HG02852 (cell line): ENCODE data around the gene COPS7A.
A peak's percentile ranks its signal among the peaks of the same experiment; 100 is the strongest.

Experiments
- ATAC-seq: cut with Tn5 transposase; IDR thresholded peaks from one replicate; pipeline ENCODE4 v1.9.1; 2021; ENCODE audit warnings: mild to moderate bottlenecking, moderate library complexity; ENCODE audit not compliant: unreplicated experiment

The COPS7A gene

DNA sequence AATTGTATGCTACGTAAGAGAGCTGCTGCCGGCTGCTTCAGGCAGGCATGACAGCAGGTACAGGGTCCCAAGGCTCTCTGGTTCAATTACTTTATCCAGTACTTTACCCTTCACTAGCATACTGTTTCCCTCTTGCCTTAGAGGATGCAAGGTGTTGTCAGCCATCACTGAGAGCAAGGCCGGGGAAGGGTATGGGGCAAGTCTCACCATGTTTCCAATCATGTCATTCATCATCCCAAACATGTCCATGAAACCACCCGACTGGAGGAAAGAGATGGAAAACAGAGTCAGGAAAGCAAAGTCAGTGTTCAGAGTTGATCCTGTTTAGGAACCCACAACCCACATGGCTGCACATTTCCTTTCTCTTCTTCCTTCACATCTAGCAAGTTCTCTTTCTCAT, 26.7 kb downstream of the COPS7A start:
- no peak for ATAC-seq

DNA sequence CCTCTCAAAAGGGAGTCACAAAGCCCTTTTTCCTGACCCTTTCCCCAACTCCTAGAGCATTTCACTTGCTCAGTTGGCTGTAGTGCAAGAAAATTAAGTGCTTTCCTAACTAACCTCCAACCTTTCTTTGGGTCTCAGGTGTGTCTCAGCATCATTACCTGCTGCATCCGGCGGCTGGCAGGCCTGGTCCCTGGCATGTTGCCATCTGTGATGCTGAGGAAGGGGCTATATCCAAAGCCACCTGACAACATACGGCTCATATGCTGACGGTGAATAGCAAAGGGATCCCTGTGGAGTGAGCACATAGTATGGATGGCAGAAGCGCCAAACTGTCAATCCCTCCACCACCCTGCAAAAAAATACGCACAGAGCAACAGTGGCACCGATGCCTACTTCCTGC, 27.9 kb downstream of the COPS7A start:
- no peak for ATAC-seq

DNA sequence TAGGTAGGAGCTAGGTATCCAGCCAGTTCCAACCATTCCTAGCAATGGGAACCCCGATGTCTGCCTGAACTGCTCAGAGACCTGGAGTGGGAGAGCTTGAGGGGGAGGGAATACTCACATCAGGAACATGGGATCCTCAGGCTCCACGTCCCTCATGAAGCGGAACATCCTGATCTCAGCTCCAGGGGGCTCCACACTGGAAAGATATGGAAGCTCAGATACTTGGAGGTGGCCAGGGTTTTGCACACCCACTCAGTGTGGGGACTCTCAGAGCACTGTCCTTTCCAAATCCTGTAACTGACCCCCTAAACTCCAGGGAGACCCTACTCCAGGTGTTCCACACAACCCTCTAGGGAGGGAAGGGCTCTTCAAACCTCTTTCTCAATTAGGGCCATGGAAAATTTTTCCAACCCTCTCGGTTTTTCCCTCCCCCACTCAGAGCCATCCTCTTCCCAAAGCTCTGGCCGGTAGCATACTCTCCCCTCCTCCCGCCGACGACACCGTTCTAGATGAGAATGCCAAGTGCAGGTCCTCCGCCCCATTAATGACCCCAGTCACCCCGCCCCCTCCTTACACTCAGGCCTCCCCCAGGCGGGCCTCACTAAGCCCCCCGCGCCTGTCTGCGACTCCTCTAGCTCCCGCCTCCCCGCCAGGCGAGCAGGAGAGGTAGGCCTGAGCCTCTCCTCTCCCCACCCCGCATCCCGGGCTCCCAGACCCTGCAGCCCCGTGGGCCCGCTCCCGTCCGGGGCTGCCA, 28.5 kb downstream of the COPS7A start:
- no peak for ATAC-seq

DNA sequence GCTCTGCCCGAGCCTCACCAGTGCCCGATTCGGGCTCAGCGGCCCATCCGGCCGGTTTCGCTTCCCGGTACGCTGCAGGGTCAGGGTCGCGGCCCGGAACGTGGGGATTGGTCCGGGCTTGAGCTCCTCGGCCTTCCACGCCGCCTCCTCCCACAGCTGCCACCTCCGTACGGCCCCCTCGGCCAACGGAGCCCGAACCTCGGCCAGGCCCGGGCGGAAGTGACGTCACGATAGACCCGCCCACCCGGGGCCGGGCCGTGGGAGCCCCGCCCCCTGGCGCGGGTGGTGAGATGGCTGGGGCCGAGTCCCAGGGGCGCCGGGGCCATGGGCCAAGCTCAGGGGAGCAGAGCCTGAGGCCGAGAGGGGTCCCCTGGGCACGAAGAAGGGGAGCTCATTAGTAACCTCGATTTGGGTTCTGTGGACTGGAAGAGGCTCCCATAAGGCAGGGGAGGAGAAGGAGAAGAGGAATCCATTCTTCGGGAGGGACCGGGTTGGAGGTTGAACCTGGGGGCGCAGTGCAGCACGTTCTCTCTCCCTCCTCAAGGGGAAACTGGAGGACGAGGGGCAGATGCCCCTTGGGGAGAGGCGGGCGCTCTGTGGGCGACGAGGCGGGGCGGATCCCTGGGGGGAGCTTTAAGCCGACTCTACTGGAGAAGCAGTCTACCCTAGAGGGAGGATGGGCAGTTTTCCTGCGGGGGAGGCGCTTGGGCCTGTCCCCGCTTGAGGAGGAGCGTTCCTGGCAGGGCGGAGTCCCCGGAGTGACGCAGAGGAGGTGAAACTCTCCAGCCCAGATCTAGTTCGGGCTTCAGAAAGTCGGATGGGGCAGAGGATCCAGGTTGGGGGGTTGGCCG, 29.3 kb downstream of the COPS7A start, which contains the start of gene MLF2:
TSS of gene MLF2 (minus strand) at position 221 of the 851 bp plus-strand sequence. CDS start 807 bp downstream, outside the sequence.
- ATAC-seq = peak; percentile 89

- ATAC-seq = no peak
Measured at GRCh38 chr12:6753772-6754356, 30.0 kb downstream of the COPS7A start.

GRCh38 chr12:6754411-6754810, 30.6 kb downstream of the COPS7A start:
- no peak for ATAC-seq

DNA sequence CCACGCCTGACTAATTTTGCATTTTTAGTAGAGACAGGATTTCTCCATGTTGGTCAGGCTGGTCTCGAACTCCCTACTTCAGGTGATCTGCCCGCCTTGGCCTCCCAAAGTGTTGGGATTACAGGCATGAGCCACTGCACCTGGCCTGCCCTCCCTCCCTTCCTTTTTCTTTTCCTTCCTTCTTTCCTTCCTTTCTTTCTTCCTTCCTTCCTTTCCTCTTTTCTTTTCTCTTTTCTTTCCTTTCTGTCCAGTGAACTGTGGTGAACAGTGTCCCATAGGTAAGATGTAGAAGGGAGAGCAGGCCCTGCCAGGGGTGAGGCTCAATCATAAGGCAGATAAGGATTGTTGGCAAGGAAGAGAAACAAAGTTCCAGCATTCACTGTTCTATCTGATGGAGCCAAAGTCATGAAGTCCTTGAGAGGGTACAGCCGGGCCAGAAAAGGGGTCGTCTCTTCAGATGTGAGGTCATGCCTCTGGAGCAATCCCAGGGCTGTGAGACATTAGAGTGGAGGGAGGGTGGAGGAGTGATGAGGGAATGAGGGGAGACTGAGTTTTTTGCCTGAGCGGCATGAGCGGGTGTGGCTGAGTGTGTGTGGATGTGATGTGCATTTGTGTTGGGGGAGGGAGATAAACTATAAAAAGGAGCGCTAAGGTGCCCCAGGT, 33.3 kb downstream of the COPS7A start:
- no peak for ATAC-seq

- no peak for ATAC-seq
Measured at GRCh38 chr12:6758506-6759095, 34.8 kb downstream of the COPS7A start.

- no peak for ATAC-seq
Measured at GRCh38 chr12:6759741-6760140, 35.9 kb downstream of the COPS7A start.

DNA sequence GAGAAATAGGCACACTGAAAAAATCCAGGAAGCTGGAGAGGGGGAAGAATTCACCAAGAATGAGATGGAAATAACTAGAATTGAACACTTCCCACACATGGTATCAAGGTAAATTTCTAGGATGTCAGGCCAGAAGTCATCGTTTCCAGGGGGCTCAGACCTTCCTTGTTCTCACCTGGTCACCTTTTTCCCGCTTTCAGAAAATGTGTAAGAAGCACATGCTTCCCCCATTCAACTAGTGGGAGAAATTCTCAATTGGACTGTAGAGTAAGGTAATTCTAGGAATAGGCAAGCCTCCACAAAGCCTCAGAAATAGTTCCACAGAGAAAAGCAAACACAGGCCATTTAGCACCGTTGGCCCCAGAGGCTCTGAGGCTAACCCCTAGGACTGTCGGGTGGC, 39.5 kb downstream of the COPS7A start:
- ATAC-seq = no peak

DNA sequence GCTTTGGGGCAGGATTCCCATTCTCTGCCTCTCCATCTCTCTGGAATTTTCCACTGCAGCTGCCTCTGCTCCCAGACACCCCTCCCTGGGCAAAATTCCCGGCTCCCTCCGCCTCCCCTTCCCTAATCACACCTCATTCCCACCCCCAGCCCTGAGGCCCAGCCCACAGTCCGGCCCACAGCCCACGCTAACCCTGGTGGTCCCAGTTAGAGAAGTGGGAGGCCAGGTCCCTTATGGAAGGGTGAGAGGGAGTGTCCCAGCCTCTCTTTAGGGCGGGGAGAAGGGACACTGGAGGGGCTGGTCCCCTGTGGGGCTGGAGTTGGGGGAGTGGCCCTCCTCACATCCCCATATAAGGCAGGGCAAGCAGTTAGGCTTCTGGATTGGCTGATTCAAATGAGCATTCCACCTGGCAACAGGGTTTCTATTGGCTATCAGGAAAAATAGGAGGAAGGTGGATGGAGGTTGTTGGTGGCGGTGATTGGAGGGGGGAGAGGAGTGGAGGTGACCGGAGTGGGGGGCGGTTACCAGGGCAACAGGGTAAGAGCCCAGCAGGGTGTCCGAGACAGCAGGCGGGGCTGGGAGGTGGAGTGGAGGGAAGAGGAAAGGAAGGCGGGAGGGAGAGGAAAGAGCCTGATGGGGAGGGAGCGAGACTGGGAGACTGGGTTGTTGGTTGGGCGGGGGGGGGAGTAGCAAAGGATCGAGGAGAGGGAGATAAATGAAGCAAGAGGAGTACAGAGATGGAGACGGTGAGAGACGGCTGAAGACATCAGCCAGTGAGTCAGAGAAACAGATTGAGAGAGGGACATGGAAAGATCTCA, 40.4 kb downstream of the COPS7A start:
- peak; percentile 77 for ATAC-seq

DNA sequence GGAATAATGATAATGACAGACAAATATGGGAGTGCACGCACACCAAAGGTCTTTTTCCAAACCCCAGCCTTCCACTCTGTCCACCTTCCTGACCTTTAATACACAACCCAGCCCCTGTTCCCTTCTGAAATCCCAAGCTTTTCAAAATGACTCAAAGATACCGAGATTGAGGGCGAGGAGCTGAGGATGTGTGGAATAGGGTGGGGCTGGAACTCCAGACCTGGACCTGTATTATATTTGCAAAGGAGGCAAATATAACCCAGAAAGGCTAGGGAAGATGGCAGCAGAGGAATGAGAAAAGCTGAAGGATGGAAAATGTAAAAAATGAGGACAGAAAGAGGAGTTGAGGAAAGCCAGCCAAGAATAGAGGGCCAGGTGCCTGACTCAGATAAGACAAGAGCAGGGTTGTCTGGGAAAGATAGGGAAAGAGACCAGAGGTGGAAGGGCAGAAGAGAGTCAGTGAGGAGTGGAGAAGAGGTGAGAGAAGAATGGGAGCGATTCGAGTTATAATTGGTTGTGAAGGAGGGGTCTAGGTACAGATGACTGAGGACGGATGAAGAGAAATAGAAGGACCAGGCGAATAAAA, 41.3 kb downstream of the COPS7A start:
- no peak for ATAC-seq

- ATAC-seq = no peak
Measured at GRCh38 chr12:6765634-6766581, 42.1 kb downstream of the COPS7A start, which contains the start of gene PTMS. Gene PTMS, plus strand, starts transcription at chr12:6766363. Its CDS starts 343 bp downstream, at chr12:6766706.

- ATAC-seq = no peak
Measured at GRCh38 chr12:6766651-6767349, 43.0 kb downstream of the COPS7A start.

- no peak for ATAC-seq
Measured at GRCh38 chr12:6767353-6768319, 43.8 kb downstream of the COPS7A start.

GRCh38 chr12:6768437-6768914, 44.6 kb downstream of the COPS7A start:
- no peak for ATAC-seq
